ENCODE data around the gene KRT80.

The KRT80 gene

DNA sequence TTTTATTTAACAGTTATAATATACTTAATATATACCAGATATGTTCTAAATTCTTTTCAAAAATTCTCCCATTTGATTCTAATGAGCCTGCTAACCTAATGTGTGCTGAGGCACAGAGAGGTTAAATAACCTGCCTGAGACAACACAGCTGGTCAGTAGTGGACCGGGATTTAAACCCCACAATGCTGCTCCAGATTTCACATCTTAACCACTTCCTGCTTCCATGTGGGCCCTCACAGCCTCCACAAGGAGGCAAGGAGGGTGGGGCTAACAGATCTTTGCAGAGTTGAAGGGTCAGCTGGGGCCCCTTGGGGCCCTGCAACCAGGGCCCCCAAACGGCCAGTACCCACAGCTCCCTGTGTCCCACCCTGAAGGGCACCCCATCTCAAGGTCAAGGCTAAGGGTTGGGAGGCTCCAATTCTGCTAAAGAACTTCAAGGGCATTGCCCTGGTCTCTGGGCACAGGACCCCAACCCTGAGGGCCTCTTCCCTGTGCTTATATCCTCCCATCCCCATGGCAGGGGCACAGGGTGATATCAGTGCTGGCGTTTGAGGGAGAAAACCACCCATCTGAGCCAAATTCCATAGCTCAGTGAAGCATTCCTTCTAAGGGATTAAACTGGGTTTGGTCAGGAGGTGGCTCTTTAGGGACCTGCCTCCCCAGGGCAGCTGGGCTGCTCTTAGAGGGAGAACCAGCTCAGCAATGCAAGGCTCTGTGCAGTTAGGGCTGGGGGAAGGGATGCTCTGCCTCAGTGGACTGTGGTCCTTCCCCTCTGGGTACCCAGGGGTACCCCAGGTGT is 2.2 kb downstream of the KRT80 start:
- no peak for DNase-seq
- no peak for TF ChIP-seq POLR2A (IDR thresholded peaks at IDR 0.05; ENCODE audit: low read length)
- TF ChIP-seq GATA1 (IDR thresholded peaks at IDR 0.05; ENCODE audit: low read depth, low read length) = no peak

- TF ChIP-seq GATA1 (IDR thresholded peaks at IDR 0.05; ENCODE audit: low read depth, low read length) = no peak
- TF ChIP-seq POLR2A (IDR thresholded peaks at IDR 0.05; ENCODE audit: low read length) = no peak
- no peak for DNase-seq
Observed at GRCh38 chr12:52188658-52189057, 3.2 kb downstream of the KRT80 start.

- TF ChIP-seq GATA1 (IDR thresholded peaks at IDR 0.05; ENCODE audit: low read depth, low read length) (no peak), POLR2A (IDR thresholded peaks at IDR 0.05; ENCODE audit: low read length) (no peak)
- DNase-seq = no peak
Observed at GRCh38 chr12:52187640-52188039, 4.2 kb downstream of the KRT80 start.

GRCh38 chr12:52187206-52187605 is 4.6 kb downstream of the KRT80 start:
- no peak for TF ChIP-seq POLR2A (IDR thresholded peaks at IDR 0.05; ENCODE audit: low read length)
- TF ChIP-seq GATA1 (IDR thresholded peaks at IDR 0.05; ENCODE audit: low read depth, low read length) = no peak
- no peak for DNase-seq

GRCh38 chr12:52186118-52186840 is 5.5 kb downstream of the KRT80 start:
- no peak for TF ChIP-seq GATA1 (IDR thresholded peaks at IDR 0.05; ENCODE audit: low read depth, low read length)
- no peak for TF ChIP-seq POLR2A (IDR thresholded peaks at IDR 0.05; ENCODE audit: low read length)
- DNase-seq = no peak

DNA sequence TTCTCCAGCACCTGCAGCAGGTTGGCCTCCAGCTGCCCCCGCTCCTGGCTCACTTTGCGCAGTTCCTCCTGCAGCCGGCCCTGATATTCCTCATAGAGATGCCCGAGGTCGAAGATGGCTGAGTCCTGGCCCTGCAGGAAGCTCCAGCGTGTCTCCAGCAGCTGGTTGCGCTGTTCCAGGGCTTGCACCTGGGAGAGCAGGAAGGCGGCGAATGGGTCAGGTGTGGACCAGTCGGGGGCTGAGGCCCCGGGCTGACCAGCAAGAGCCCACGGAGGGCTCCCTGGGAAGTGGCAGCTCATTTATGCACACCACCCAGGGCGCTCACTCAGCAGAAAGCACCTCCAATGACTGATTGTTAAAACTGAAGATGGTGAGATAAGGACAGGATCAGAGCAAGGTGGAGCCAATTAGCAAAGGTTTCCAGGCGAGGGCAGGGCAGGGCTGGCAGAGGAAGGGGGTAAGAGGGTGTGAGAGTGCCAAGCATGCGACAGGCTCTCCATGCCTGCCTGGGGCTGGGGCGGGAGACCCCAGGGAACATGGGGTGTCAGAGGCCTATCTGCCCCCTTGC is 6.3 kb downstream of the KRT80 start:
- TF ChIP-seq GATA1 (IDR thresholded peaks at IDR 0.05; ENCODE audit: low read depth, low read length) (no peak), POLR2A (IDR thresholded peaks at IDR 0.05; ENCODE audit: low read length) (no peak)

DNA sequence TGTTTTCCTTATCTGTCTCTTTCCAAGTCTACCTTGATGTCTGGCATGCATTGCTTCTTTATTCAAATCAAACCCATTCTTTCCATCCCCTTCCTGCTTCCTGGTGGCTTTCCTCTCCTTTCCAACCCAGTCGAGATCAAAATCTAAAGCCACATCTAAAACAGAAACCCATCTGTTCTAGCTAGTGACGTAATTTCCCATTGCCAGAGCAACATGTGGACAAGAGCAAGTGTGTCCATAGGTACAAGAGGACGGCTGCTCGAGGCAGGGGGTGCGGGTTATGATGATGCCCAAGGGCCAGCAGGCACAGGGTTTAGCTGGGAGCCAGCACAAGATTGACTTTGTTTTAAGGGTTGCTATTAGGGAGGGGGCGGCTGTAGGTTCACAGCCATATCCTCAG is 7.0 kb downstream of the KRT80 start:
- TF ChIP-seq GATA1 (IDR thresholded peaks at IDR 0.05; ENCODE audit: low read depth, low read length) = no peak
- TF ChIP-seq POLR2A (IDR thresholded peaks at IDR 0.05; ENCODE audit: low read length) = no peak
- DNase-seq = no peak

More for the DNA sequence above, 6.3 kb downstream of the KRT80 start:
- DNase-seq = no peak

DNA sequence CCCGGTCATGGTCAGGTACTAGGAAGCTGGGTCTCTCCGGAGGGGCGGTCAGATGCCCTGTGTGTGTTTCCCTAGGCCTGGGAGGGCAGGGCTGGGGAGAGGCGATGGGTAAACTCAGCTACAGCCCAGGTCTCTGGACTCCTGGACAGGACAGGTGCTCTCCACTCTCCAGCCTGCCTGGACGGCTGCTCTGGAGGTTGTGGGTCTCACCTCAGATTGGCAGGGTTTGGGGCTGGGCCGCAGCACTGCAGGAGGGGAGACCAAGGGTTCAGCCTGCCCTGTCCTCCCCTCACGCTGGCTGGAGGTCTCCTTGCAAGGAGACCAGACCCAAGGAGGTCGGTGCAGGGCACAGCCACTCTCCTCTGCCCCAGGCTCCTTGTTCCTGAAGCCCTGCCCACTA is 7.8 kb downstream of the KRT80 start:
- no peak for TF ChIP-seq GATA1 (IDR thresholded peaks at IDR 0.05; ENCODE audit: low read depth, low read length)
- TF ChIP-seq POLR2A (IDR thresholded peaks at IDR 0.05; ENCODE audit: low read length) = no peak
- no peak for DNase-seq

DNA sequence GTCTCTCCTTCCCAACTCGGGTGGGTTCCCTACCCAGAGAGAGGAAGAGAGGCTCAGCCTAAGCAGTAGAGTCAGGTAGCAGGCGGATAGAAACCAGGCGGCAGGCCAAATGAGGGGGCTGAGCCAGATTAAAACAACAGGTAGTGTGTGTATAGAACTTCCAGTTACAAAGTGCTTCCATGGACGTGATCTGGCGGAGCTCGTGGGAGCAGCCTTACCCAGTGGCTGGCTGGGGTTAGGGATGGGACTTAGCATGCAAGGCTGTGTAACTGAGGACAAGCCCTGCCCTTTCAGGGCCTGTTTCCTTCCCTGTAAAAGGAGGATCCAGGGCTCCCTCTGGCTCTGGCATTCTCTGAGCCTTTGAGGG is 8.3 kb downstream of the KRT80 start:
- DNase-seq = no peak
- no peak for TF ChIP-seq POLR2A (IDR thresholded peaks at IDR 0.05; ENCODE audit: low read length)
- no peak for TF ChIP-seq GATA1 (IDR thresholded peaks at IDR 0.05; ENCODE audit: low read depth, low read length)

DNA sequence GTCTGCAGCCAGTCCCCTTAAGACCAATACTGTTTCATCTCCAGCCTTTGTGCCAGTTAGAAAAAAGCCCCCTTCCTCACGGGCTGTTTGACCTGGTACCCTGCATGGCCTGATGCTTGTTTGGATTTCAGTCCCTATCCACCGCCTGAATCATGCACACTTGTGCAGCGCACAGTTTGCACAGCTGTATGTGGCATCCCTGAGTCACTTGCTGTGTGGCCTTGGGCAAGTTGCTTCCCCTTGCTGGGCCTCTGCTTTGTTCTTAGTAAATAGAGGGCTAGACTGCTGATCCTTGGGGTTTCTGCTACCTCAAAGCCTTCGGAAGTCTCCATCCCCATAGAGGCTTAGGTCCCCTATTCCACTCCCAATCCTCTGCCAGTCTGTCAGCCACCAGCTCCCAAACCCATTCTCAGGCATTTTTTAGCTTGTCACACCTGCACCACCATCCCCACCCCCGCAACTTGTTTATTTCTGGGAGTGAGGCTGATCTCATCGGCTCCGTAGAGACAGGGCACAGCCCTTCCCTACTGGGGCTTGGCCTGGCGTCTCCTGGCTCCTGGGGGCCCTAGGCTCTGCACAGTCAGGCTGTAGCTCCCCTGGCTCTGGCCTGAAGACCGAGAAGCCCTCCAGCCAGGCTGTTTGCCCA is 8.8 kb downstream of the KRT80 start:
- no peak for DNase-seq
- TF ChIP-seq GATA1 (IDR thresholded peaks at IDR 0.05; ENCODE audit: low read depth, low read length) (no peak), POLR2A (IDR thresholded peaks at IDR 0.05; ENCODE audit: low read length) (no peak)

DNA sequence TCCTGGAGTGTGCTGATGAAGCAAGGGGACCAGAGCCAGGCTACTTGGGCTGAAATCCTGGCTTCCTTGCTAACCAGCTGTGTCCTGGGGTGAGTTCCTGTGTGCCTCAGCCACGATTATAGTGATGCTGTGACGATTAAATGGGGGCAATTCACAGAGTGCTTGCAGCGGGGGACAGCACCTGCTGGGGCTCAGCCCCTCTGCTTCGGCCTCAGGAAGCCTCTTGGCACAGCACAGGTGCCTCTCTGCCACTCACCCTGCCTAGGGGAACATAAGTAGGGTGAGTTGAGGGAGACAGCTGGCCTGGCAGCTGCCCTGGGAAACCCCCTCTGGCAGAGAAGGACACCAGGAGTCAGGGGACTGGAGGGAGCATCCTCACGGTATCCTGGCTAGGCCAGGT is 9.4 kb downstream of the KRT80 start:
- DNase-seq = no peak
- no peak for TF ChIP-seq POLR2A (IDR thresholded peaks at IDR 0.05; ENCODE audit: low read length)
- TF ChIP-seq GATA1 (IDR thresholded peaks at IDR 0.05; ENCODE audit: low read depth, low read length) = no peak

GRCh38 chr12:52181746-52182145 is 10.1 kb downstream of the KRT80 start:
- no peak for DNase-seq
- TF ChIP-seq POLR2A (IDR thresholded peaks at IDR 0.05; ENCODE audit: low read length) (no peak), GATA1 (IDR thresholded peaks at IDR 0.05; ENCODE audit: low read depth, low read length) (no peak)

GRCh38 chr12:52180971-52181628 is 10.7 kb downstream of the KRT80 start:
- DNase-seq = no peak
- TF ChIP-seq GATA1 (IDR thresholded peaks at IDR 0.05; ENCODE audit: low read depth, low read length) (no peak), POLR2A (IDR thresholded peaks at IDR 0.05; ENCODE audit: low read length) (no peak)

All from erythroblast (primary cell).